Endothelial cell of umbilical vein (primary cell): ENCODE data around the gene KCNK15. TPM values are rescaled to one million over a fixed set of nuclear protein-coding genes. Genes with fewer than 3 reads are reported as not detected.
A peak's percentile ranks its signal among the peaks of the same experiment; 100 is the strongest.

Experiments used
- BruUV-seq: library from RNA; stranded (reverse); fragments of 400-500 nt; replicated peaks from 2 replicates; lab custom pipeline; 2021; lab: Mats Ljungman, UMichigan
- CTCF ChIA-PET: fragments of 300-600, 350-600 bp; sonication (Branson Sonifier 250); formaldehyde crosslinking; loops from one replicate; lab custom pipeline; 2021; ENCODE audit warnings: antibody characterized with exemption, inconsistent platforms; lab: Charles Lee
- POLR2A ChIA-PET: fragments of 300-600, 350-600 bp; sonication (Branson Sonifier 250); formaldehyde crosslinking; loops from one replicate; lab custom pipeline; 2021; ENCODE audit warnings: antibody characterized with exemption, inconsistent platforms; lab: Charles Lee
- DNase-seq: peaks from one replicate; pipeline ENCODE4 v3.0.0-alpha.2; 2011; ENCODE audit warnings: low read depth, low spot score
- FAIRE-seq: peaks from 2 replicates; lab custom pipeline; 2011; peaks lifted over from hg19 to GRCh38; lab: Jason Lieb, UNC
- H2AFZ ChIP-seq: 2 replicates; pipeline ENCODE4 v1.6.0; 2012; ENCODE audit warnings: low read depth, low read length, control low read depth, inconsistent platforms
- H3K27ac ChIP-seq: 2 replicates; pipeline ENCODE4 v1.5.1; 2011; ENCODE audit warnings: low read depth, mild to moderate bottlenecking, control low read depth, low read length, moderate library complexity; ENCODE audit not compliant: insufficient read depth
- H3K27me3 ChIP-seq, 2 experiments: 2 replicates each; pipeline versions ENCODE4 v1.6.0 to v1.6.1; 2011; ENCODE audit warnings: low read length in 2 of 2, mixed read lengths in 1 of 2; ENCODE audit not compliant: control insufficient read depth in 2 of 2, insufficient read depth in 2 of 2
- H3K36me3 ChIP-seq, 2 experiments: 2 replicates in 1 of 2; 3 replicates in 1 of 2; pipeline ENCODE4 v1.5.1; 2011; ENCODE audit warnings: low read length in 2 of 2, mild to moderate bottlenecking in 1 of 2, moderate library complexity in 1 of 2; ENCODE audit not compliant: control insufficient read depth in 2 of 2, insufficient read depth in 2 of 2; ENCODE audit errors: extremely low read depth in 1 of 2
- H3K4me1 ChIP-seq: 3 replicates; pipeline ENCODE4 v1.5.1; 2011; ENCODE audit warnings: mild to moderate bottlenecking, low read length; ENCODE audit not compliant: control insufficient read depth, insufficient read depth; ENCODE audit errors: extremely low read depth
- H3K4me2 ChIP-seq: 2 replicates; pipeline ENCODE4 v1.6.1; 2011; ENCODE audit warnings: low read length, control low read depth, mixed read lengths; ENCODE audit not compliant: insufficient read depth
- H3K4me3 ChIP-seq, 3 experiments: fragments of 200-600 bp in 1 of 3; sonication (generic), shearing (Covaris generic) in 1 of 3; replicated peaks in 1 of 3; 2 replicates each; pipeline ENCODE4 v1.5.1; 2011 to 2016; ENCODE audit warnings: control low read depth in 3 of 3, low read length in 3 of 3, mild to moderate bottlenecking in 2 of 3, inconsistent platforms in 1 of 3, low read depth in 1 of 3, moderate library complexity in 1 of 3; ENCODE audit not compliant: insufficient read depth in 1 of 3
- H3K79me2 ChIP-seq: 2 replicates; pipeline ENCODE4 v1.6.0; 2012; ENCODE audit warnings: low read length, inconsistent platforms; ENCODE audit not compliant: control insufficient read depth, insufficient read depth
- H3K9ac ChIP-seq: replicated peaks from 2 replicates; pipeline ENCODE3; 2011; ENCODE audit warnings: low read length, control low read depth; ENCODE audit not compliant: insufficient read depth; ENCODE audit errors: extremely low read depth
- H3K9me1 ChIP-seq: replicated peaks from 3 replicates; pipeline ENCODE4 v1.6.0; 2011; ENCODE audit warnings: mild to moderate bottlenecking, low read length; ENCODE audit not compliant: control insufficient read depth, insufficient read depth; ENCODE audit errors: extremely low read depth
- H3K9me3 ChIP-seq: replicated peaks from 2 replicates; pipeline ENCODE4 v1.5.1; 2012; ENCODE audit warnings: low read length, inconsistent platforms; ENCODE audit not compliant: control insufficient read depth, insufficient read depth
- H4K20me1 ChIP-seq: replicated peaks from 2 replicates; pipeline ENCODE3; 2011; ENCODE audit warnings: mild to moderate bottlenecking, low read length; ENCODE audit not compliant: control insufficient read depth, insufficient read depth; ENCODE audit errors: extremely low read depth
- CTCF ChIP-seq, 2 donors: IDR thresholded peaks; 1 replicate in 1 of 2; 2 replicates in 1 of 2; pipeline ENCODE4 v1.5.1; 2011; ENCODE audit warnings: low read length in 2 of 2, mild to moderate bottlenecking in 2 of 2, moderate library complexity in 2 of 2, control low read depth in 1 of 2, inconsistent platforms in 1 of 2, low read depth in 1 of 2; ENCODE audit not compliant: insufficient read depth in 1 of 2; ENCODE audit errors: extremely low read depth in 1 of 2
- EZH2 ChIP-seq: IDR thresholded peaks from 2 replicates; pipeline ENCODE4 v1.6.1; 2012; ENCODE audit warnings: borderline replicate concordance, low read depth, mild to moderate bottlenecking, moderate library complexity, low read length, inconsistent platforms; ENCODE audit not compliant: severe bottlenecking
- FOS ChIP-seq: IDR thresholded peaks from 2 replicates; pipeline ENCODE4 v1.6.1; 2011; ENCODE audit warnings: mild to moderate bottlenecking, low read length, moderate library complexity, borderline replicate concordance; ENCODE audit not compliant: insufficient read depth
- GATA2 ChIP-seq: IDR thresholded peaks from 2 replicates; pipeline ENCODE4 v1.7.0; 2011; ENCODE audit warnings: low read depth, mild to moderate bottlenecking, moderate library complexity, mixed read lengths, low read length; ENCODE audit not compliant: insufficient read length, insufficient read depth
- JUN ChIP-seq: IDR thresholded peaks from 2 replicates; pipeline ENCODE4 v1.6.1; 2011; ENCODE audit warnings: borderline replicate concordance, low read depth; ENCODE audit not compliant: insufficient read length, insufficient read depth
- MAX ChIP-seq: IDR thresholded peaks from 2 replicates; pipeline ENCODE4 v1.6.1; 2011; ENCODE audit not compliant: insufficient read depth, insufficient read length
- MYC ChIP-seq: IDR thresholded peaks from one replicate; pipeline ENCODE4 v1.6.1; 2011; ENCODE audit warnings: mild to moderate bottlenecking, low read depth, low read length
- POLR2A ChIP-seq: IDR thresholded peaks from 2 replicates; pipeline ENCODE4 v1.6.1; 2012; ENCODE audit warnings: low read depth, mild to moderate bottlenecking, control low read depth, low read length
- POLR2AphosphoS5 ChIP-seq: IDR thresholded peaks from 2 replicates; pipeline ENCODE4 v1.6.1; 2012; ENCODE audit warnings: low read depth, mild to moderate bottlenecking, control low read depth, low read length, moderate library complexity; ENCODE audit not compliant: insufficient read depth
- dilution Hi-C: fragments of 300-500 bp; cut with MboI; formaldehyde crosslinking; loops from one replicate; pipeline ENCODE4 v1.15.0; 2019; ENCODE audit warnings: low sequenced_read_pairs; ENCODE audit not compliant: extremely low pct_ligation_motif_present
- intact Hi-C: fragments of 100-400 bp; cut with micrococcal nuclease; formaldehyde crosslinking; loops from one replicate; pipeline ENCODE4 v1.10.0; 2022
- polyA plus RNA-seq, 4 experiments: library from polyadenylated mRNA; depleted of rRNA in 3 of 4; stranded (reverse) in 3 of 4; unstranded in 1 of 4; fragments of >200 nt; gene quantifications; 2 replicates each; pipeline versions ENCODE4 v1.2.1 to v1.2.3, GENCODE V29; 2011 to 2012; ENCODE audit warnings: missing spikeins in 1 of 4
- total RNA-seq: library from RNA; stranded (reverse); gene quantifications from 2 replicates; pipeline ENCODE4 v1.2.3, GENCODE V29; 2021

Gene KCNK15
- total and polyA plus RNA-seq, 2 donors (not counting 3 experiments of a cell fraction or from before 2014, with no cell fraction given): 0.06 TPM; not detected in 1

- POLR2A ChIA-PET: no interaction called here
- H3K9me1 ChIP-seq: no peaks in the 10 kb centered on the region
- H3K4me2 ChIP-seq: no peak overlapping the region
- H2AFZ ChIP-seq: no peak overlapping the region
- no peak for FAIRE-seq
- no peak overlapping the region for H3K9ac ChIP-seq
- no peak overlapping the region for H3K27ac ChIP-seq
- BruUV-seq: no TSS peak
- H3K4me3 ChIP-seq: no peak overlapping the region
- no peak for DNase-seq
- intact Hi-C loops: no loop called here
- dilution Hi-C loops: no loop called here
- peaks cover 20% of the 10 kb centered on the region for H3K4me1 ChIP-seq
- TF ChIP-seq GATA2: no peak
- TF ChIP-seq CTCF (IDR thresholded peaks at IDR 0.05; ENCODE audit: extremely low read depth in 1 of 2, insufficient read depth in 1 of 2, low read depth in 1 of 2, low read length in 2 of 2): peak; percentile 30 to 43
- H3K27me3 ChIP-seq: no peaks in the 10 kb centered on the region
- H3K36me3 ChIP-seq: no peaks in the 10 kb centered on the region
- CTCF ChIA-PET: interaction anchor here (1.4 to 4.8 kb wide), 2 partner anchors 15 to 35 kb away, joined by 4 to 23 read pairs; no protein-coding TSS in a partner anchor
- no peaks in the 10 kb centered on the region for H3K9me3 ChIP-seq
- H3K79me2 ChIP-seq: no peaks in the 10 kb centered on the region
- H4K20me1 ChIP-seq: no peaks in the 10 kb centered on the region
Measured at GRCh38 chr20:44717986-44718385, 27.7 kb upstream of the KCNK15 start.

GRCh38 chr20:44719841-44720240 is 25.8 kb upstream of the KCNK15 start:
- Histone ChIP-seq H3K27me3 (no peaks in the 10 kb centered on the region), H3K9ac (no peak overlapping the region), H3K9me3 (no peaks in the 10 kb centered on the region), H3K4me2 (no peak overlapping the region), H3K27ac (no peak overlapping the region), H3K9me1 (no peaks in the 10 kb centered on the region), H3K36me3 (no peaks in the 10 kb centered on the region), H3K79me2 (no peaks in the 10 kb centered on the region), H3K4me3 (no peak overlapping the region), H3K4me1 (peaks cover 18% of the 10 kb centered on the region), H4K20me1 (no peaks in the 10 kb centered on the region), H2AFZ (no peak overlapping the region)
- CTCF ChIA-PET: interaction anchor here (1.0 to 2.5 kb wide), 2 partner anchors 12 to 13 kb away, joined by 5 to 6 read pairs; no protein-coding TSS in a partner anchor
- no peak for DNase-seq
- dilution Hi-C loops: no loop called here
- no TSS peak for BruUV-seq
- intact Hi-C loops: no loop called here
- POLR2A ChIA-PET: no interaction called here
- TF ChIP-seq JUN (no peak), MAX (no peak), MYC (no peak), EZH2 (no peak), POLR2A (no peak), GATA2 (no peak), POLR2AphosphoS5 (no peak), CTCF (IDR thresholded peaks at IDR 0.05; ENCODE audit: extremely low read depth in 1 of 2, insufficient read depth in 1 of 2, low read depth in 1 of 2, low read length in 2 of 2) (no peak), FOS (no peak)
- FAIRE-seq: no peak
